ENCODE results near the gene MEI1. TPM values are rescaled to one million over a fixed set of nuclear protein-coding genes. Genes with fewer than 3 reads are reported as not detected.
A peak's percentile ranks its signal among the peaks of the same experiment; 100 is the strongest.

Gene MEI1
- total and polyA plus RNA-seq, 4 donors = 1.5 to 3.6 (median 2.0) TPM

DNA sequence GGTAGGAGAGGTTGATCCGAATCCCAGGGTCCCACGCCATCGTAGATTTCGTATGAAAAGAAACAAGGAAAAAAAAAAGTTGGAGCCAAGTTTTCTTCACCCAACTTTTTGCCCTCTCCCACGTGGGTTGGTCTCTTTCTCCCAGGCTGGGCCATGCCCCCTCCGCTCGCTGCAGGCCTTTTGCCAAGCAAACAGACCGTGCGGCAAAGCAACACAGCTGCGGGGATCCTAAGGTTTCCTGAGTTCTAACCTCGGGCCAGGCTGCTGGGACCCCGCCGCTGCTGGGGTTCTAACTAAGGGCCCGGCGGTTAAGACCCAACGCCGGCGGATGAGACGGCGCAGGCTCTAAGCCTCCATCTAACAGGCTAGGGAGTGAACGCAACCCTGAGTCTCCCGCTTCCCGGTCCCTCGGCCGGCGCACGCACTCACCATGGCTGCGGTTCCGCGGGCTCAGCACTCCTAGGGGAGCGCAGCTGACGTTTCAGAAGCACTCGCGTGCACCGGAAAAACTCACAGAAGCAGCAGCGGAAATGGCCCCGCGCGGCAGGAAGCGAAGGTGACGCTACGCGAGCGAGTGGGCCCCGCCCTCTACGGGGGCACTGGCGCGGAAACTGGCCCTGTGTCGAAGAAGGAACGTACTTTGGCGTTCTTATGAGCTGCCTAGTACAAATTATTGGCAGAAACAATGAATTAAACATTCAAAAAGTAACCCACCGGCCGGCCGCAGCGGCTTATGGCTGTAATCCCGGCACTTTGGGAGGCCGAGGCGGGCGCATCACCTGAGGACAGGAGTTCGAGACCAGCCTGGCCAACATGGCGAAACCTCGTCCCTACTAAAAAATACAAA, 10.7 kb upstream of the MEI1 start, which contains the start of gene SNU13:
Gene SNU13 (minus strand): TSS at position 503 of the 847 bp plus-strand sequence. CDS start 71 bp downstream, at position 432.
- Histone ChIP-seq H3K9me3 (ENCODE audit: control insufficient read depth, insufficient read depth, low read length) (no peaks in the 10 kb centered on the region), H3K27me3 (ENCODE audit: control insufficient read depth, insufficient read depth, low read length) (no peaks in the 10 kb centered on the region), H3K36me3 (ENCODE audit: control insufficient read depth, insufficient read depth, low read length) (no peaks in the 10 kb centered on the region), H3K27ac (ENCODE audit: low read depth, low read length) (peak within 1 kb of the TSS; percentile 96), H3K4me1 (ENCODE audit: control insufficient read depth, insufficient read depth, low read length) (peaks cover 27% of the 10 kb centered on the region), H3K4me3 (ENCODE audit: low read depth, low read length) (peak within 1 kb of the TSS; percentile 83)
- peak; percentile 73 to 98 (median 83) for DNase-seq (ENCODE audit: low read depth in 4 of 6, low spot score in 6 of 6)
- under 1% methylated on average over 58 of the region's 62 CpGs for whole genome bisulfite sequencing (ENCODE audit: insufficient coverage)

- Histone ChIP-seq H3K4me1 (ENCODE audit: control insufficient read depth, insufficient read depth, low read length) (peaks cover 27% of the 10 kb centered on the region), H3K9me3 (ENCODE audit: control insufficient read depth, insufficient read depth, low read length) (no peaks in the 10 kb centered on the region), H3K4me3 (ENCODE audit: low read depth, low read length) (no peak overlapping the region), H3K36me3 (ENCODE audit: control insufficient read depth, insufficient read depth, low read length) (peaks cover 4% of the 10 kb centered on the region), H3K27ac (ENCODE audit: low read depth, low read length) (no peak overlapping the region), H3K27me3 (ENCODE audit: control insufficient read depth, insufficient read depth, low read length) (no peaks in the 10 kb centered on the region)
- DNase-seq (ENCODE audit: low read depth in 4 of 6, low spot score in 6 of 6) = no peak
- 82% methylated on average over 3 of the region's 3 CpGs for WGBS (ENCODE audit: insufficient coverage)
These were observed 8.8 kb upstream of the MEI1 start for GRCh38 chr22:41690476-41690875.

DNA sequence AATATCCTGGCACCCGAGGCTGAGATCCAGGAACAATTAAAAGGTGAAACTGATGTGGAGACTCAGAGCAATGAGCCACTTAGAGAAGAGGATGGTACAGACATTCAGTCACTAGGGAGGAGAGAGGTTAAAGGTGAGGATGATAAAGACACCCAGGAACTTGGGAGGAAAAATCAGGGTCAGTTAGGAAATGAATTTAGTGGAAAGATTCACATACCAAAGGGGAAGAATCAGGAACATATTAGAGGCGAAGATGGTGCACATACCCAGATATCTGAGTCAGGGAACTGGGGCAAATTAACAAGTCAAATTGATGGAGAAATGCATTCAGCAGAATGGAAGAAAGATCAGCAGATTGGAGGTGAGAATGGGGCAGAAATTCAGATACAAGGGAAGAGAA, 4.1 kb upstream of the MEI1 start:
- no peak for DNase-seq (ENCODE audit: low read depth in 4 of 6, low spot score in 6 of 6)
- H3K4me3 ChIP-seq (ENCODE audit: low read depth, low read length) = no peak overlapping the region
- H3K9me3 ChIP-seq (ENCODE audit: control insufficient read depth, insufficient read depth, low read length) = no peaks in the 10 kb centered on the region
- whole genome bisulfite sequencing (ENCODE audit: insufficient coverage) = 81% methylated on average over 2 of the region's 2 CpGs
- peaks cover 24% of the 10 kb centered on the region for H3K4me1 ChIP-seq (ENCODE audit: control insufficient read depth, insufficient read depth, low read length)
- H3K27ac ChIP-seq (ENCODE audit: low read depth, low read length) = no peak overlapping the region
- peaks cover 4% of the 10 kb centered on the region for H3K36me3 ChIP-seq (ENCODE audit: control insufficient read depth, insufficient read depth, low read length)
- no peaks in the 10 kb centered on the region for H3K27me3 ChIP-seq (ENCODE audit: control insufficient read depth, insufficient read depth, low read length)

- WGBS (ENCODE audit: insufficient coverage) = 68% methylated on average over 11 of the region's 11 CpGs
- no peak for DNase-seq (ENCODE audit: low read depth in 4 of 6, low spot score in 6 of 6)
- peaks cover 4% of the 10 kb centered on the region for H3K36me3 ChIP-seq (ENCODE audit: control insufficient read depth, insufficient read depth, low read length)
- H3K4me1 ChIP-seq (ENCODE audit: control insufficient read depth, insufficient read depth, low read length) = peaks cover 21% of the 10 kb centered on the region
- no peaks in the 10 kb centered on the region for H3K9me3 ChIP-seq (ENCODE audit: control insufficient read depth, insufficient read depth, low read length)
- H3K4me3 ChIP-seq (ENCODE audit: low read depth, low read length) = no peak overlapping the region
- H3K27ac ChIP-seq (ENCODE audit: low read depth, low read length) = peak overlapping the region; percentile 50
- no peaks in the 10 kb centered on the region for H3K27me3 ChIP-seq (ENCODE audit: control insufficient read depth, insufficient read depth, low read length)
These were observed 2.6 kb upstream of the MEI1 start for GRCh38 chr22:41696703-41697102.

- Histone ChIP-seq H3K4me3 (ENCODE audit: low read depth, low read length) (peak overlapping the region; percentile 20), H3K9me3 (ENCODE audit: control insufficient read depth, insufficient read depth, low read length) (no peaks in the 10 kb centered on the region), H3K27ac (ENCODE audit: low read depth, low read length) (peak overlapping the region; percentile 50)
These were observed 2.1 kb upstream of the MEI1 start for GRCh38 chr22:41697126-41697775.

DNA sequence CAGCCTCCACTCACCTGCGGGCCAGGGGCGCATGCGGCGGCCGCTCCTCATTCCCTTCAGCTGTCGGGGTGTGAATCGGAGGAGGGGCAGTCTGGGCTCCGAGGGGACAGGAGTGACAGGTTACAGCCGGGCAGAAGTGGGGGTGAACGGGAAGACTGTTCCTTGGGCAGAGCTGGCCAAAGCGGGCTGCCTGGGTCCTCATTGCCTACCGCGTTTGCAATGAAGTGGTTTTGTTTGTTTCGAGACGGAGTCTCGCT, 733 bp downstream of the MEI1 start:
- Histone ChIP-seq H3K27me3 (ENCODE audit: control insufficient read depth, insufficient read depth, low read length) (no peaks in the 10 kb centered on the region), H3K27ac (ENCODE audit: low read depth, low read length) (no peak overlapping the region), H3K4me1 (ENCODE audit: control insufficient read depth, insufficient read depth, low read length) (peaks cover 21% of the 10 kb centered on the region), H3K36me3 (ENCODE audit: control insufficient read depth, insufficient read depth, low read length) (no peaks in the 10 kb centered on the region), H3K4me3 (ENCODE audit: low read depth, low read length) (no peak overlapping the region), H3K9me3 (ENCODE audit: control insufficient read depth, insufficient read depth, low read length) (no peaks in the 10 kb centered on the region)
- no peak for DNase-seq (ENCODE audit: low read depth in 4 of 6, low spot score in 6 of 6)
- 93% methylated on average over 13 of the region's 16 CpGs for WGBS (ENCODE audit: insufficient coverage)

More at GRCh38 chr22:41697126-41697775, 2.1 kb upstream of the MEI1 start:
- peak; percentile 76 to 97 (median 88) for DNase-seq (ENCODE audit: low read depth in 4 of 6, low spot score in 6 of 6)
- Histone ChIP-seq H3K27me3 (ENCODE audit: control insufficient read depth, insufficient read depth, low read length) (no peaks in the 10 kb centered on the region), H3K4me1 (ENCODE audit: control insufficient read depth, insufficient read depth, low read length) (peaks cover 21% of the 10 kb centered on the region), H3K36me3 (ENCODE audit: control insufficient read depth, insufficient read depth, low read length) (peaks cover 4% of the 10 kb centered on the region)
- WGBS (ENCODE audit: insufficient coverage) = 30% methylated on average over 11 of the region's 12 CpGs

DNA sequence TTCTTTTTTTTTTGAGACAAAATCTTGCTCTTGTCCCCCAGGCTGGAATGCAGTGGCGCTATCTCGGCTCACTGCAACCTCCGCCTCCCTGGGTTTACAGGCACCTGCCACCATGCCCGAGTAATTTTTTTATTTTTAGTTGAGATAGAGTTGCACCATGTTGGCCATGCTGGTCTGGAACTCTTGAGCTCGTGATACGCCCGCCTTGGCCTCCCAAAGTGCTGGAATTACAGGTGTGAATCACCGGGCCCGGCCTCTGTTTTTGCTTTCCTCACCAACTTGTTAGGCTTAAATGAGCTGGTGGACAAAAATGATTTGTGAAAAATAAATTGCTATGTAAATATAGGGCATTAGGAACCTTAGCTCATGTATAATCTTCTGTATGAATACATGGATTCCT, 3.5 kb downstream of the MEI1 start:
- 94% methylated on average over 5 of the region's 9 CpGs for WGBS (ENCODE audit: insufficient coverage)
- Histone ChIP-seq H3K27ac (ENCODE audit: low read depth, low read length) (no peak overlapping the region), H3K36me3 (ENCODE audit: control insufficient read depth, insufficient read depth, low read length) (no peaks in the 10 kb centered on the region), H3K9me3 (ENCODE audit: control insufficient read depth, insufficient read depth, low read length) (no peaks in the 10 kb centered on the region), H3K4me1 (ENCODE audit: control insufficient read depth, insufficient read depth, low read length) (peaks cover 8% of the 10 kb centered on the region), H3K27me3 (ENCODE audit: control insufficient read depth, insufficient read depth, low read length) (no peaks in the 10 kb centered on the region), H3K4me3 (ENCODE audit: low read depth, low read length) (no peak overlapping the region)
- no peak for DNase-seq (ENCODE audit: low read depth in 4 of 6, low spot score in 6 of 6)

GRCh38 chr22:41709341-41709740, 10.0 kb downstream of the MEI1 start:
- H3K36me3 ChIP-seq (ENCODE audit: control insufficient read depth, insufficient read depth, low read length) = no peaks in the 10 kb centered on the region
- WGBS (ENCODE audit: insufficient coverage) = 89% methylated on average over 8 of the region's 10 CpGs
- H3K4me3 ChIP-seq (ENCODE audit: low read depth, low read length) = no peak overlapping the region
- H3K9me3 ChIP-seq (ENCODE audit: control insufficient read depth, insufficient read depth, low read length) = no peaks in the 10 kb centered on the region
- DNase-seq (ENCODE audit: low read depth in 4 of 6, low spot score in 6 of 6) = no peak
- H3K27ac ChIP-seq (ENCODE audit: low read depth, low read length) = no peak overlapping the region
- no peaks in the 10 kb centered on the region for H3K4me1 ChIP-seq (ENCODE audit: control insufficient read depth, insufficient read depth, low read length)
- no peaks in the 10 kb centered on the region for H3K27me3 ChIP-seq (ENCODE audit: control insufficient read depth, insufficient read depth, low read length)

DNA sequence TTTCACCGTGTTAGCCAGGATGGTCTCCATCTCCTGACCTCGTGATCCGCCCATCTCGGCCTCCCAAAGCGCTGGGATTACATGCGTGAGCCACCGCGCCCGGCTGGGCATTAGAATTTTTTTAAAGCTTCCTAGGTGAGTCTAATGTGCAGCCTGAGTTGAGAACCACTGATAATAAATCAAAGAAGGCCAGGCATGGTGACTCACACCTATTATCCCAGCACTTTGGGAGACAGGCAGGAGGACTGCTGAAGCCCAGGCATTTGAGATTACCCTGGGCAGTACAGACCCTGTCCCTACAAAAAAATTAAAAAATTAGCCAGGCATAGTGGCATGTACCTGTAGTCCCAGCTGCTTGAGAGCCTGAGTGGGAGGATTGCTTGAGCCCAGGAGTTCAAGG, 13.7 kb downstream of the MEI1 start:
- DNase-seq (ENCODE audit: low read depth in 4 of 6, low spot score in 6 of 6) = no peak
- Histone ChIP-seq H3K9me3 (ENCODE audit: control insufficient read depth, insufficient read depth, low read length) (no peaks in the 10 kb centered on the region), H3K4me1 (ENCODE audit: control insufficient read depth, insufficient read depth, low read length) (no peaks in the 10 kb centered on the region), H3K4me3 (ENCODE audit: low read depth, low read length) (no peak overlapping the region), H3K36me3 (ENCODE audit: control insufficient read depth, insufficient read depth, low read length) (no peaks in the 10 kb centered on the region), H3K27ac (ENCODE audit: low read depth, low read length) (no peak overlapping the region), H3K27me3 (ENCODE audit: control insufficient read depth, insufficient read depth, low read length) (no peaks in the 10 kb centered on the region)
- WGBS (ENCODE audit: insufficient coverage) = 93% methylated on average over 7 of the region's 9 CpGs

DNA sequence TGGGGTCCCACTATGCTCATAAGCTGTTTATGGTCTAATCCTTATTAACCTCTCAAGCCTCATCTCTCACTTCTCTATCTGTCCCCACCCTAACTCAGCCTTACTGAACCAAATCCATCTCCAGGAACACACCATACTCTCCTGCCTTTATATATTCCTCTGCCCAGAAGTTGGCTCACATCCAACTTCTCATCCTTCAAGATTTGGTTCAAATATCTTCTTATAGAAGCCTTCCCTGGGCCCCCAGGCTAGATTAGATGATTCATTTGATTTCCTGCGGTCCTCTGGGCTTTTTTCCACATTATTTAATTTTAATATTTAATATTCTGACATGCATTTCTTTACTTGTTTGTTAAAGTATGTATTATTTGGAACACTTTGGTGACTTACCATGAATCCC, 23.2 kb downstream of the MEI1 start:
- H3K4me3 ChIP-seq (ENCODE audit: low read depth, low read length) = no peak overlapping the region
- H3K9me3 ChIP-seq (ENCODE audit: control insufficient read depth, insufficient read depth, low read length) = no peaks in the 10 kb centered on the region
- no peaks in the 10 kb centered on the region for H3K4me1 ChIP-seq (ENCODE audit: control insufficient read depth, insufficient read depth, low read length)
- no peak for DNase-seq (ENCODE audit: low read depth in 4 of 6, low spot score in 6 of 6)
- no peaks in the 10 kb centered on the region for H3K36me3 ChIP-seq (ENCODE audit: control insufficient read depth, insufficient read depth, low read length)
- no peaks in the 10 kb centered on the region for H3K27me3 ChIP-seq (ENCODE audit: control insufficient read depth, insufficient read depth, low read length)
- WGBS (ENCODE audit: insufficient coverage) = no CpG with 5 or more reads among the region's 1 CpG
- no peak overlapping the region for H3K27ac ChIP-seq (ENCODE audit: low read depth, low read length)

All from spinal cord (tissue), 10 donors.